MM.1S (cell line): ENCODE measurements around the gene S100P.

Source experiments
- EZH2phosphoT487 ChIP-seq: fragments of 300-600 bp; sonication (generic); IDR thresholded peaks from 2 replicates; pipeline ENCODE4 v1.6.1; 2018; ENCODE audit warnings: antibody characterized with exemption, low read length
- TF ChIP-seq, protein P1 (sequence below): fragments of 300-600 bp; sonication (generic); IDR thresholded peaks from 2 replicates; pipeline ENCODE4 v1.5.1; 2016; ENCODE audit warnings: antibody characterized with exemption, low read length, mixed read lengths

DNA sequence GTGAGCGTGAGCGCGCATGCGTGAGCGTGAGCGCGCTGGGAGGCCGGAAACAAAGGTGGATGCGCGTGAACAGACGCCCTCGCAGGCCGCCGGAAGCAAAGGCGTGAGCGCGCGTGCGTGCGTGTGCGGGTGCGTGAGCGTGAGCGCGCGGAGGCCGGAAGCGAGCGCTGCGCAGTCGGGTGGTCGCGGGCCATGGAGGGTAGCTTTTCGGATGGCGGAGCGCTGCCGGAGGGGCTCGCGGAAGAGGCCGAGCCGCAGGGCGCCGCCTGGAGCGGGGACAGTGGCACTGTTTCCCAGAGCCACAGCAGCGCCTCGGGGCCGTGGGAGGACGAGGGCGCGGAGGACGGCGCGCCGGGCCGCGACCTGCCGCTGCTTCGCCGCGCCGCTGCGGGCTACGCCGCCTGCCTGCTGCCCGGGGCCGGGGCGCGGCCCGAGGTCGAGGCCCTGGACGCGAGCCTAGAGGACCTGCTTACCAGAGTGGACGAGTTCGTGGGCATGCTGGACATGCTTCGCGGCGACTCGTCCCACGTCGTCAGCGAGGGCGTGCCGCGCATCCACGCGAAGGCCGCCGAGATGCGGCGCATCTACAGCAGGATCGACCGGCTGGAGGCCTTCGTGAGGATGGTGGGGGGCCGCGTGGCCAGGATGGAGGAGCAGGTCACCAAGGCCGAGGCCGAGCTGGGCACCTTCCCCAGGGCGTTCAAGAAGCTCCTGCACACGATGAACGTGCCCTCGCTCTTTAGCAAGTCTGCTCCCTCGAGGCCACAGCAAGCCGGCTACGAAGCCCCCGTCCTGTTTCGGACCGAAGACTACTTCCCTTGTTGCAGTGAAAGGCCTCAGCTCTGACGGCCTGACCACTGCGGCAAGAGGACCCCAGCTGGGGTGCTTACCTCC lies 22.6 kb downstream of the S100P start, which contains the start of gene BLOC1S4:
- no peak for TF ChIP-seq EZH2phosphoT487
- TF ChIP-seq, protein P1, sequence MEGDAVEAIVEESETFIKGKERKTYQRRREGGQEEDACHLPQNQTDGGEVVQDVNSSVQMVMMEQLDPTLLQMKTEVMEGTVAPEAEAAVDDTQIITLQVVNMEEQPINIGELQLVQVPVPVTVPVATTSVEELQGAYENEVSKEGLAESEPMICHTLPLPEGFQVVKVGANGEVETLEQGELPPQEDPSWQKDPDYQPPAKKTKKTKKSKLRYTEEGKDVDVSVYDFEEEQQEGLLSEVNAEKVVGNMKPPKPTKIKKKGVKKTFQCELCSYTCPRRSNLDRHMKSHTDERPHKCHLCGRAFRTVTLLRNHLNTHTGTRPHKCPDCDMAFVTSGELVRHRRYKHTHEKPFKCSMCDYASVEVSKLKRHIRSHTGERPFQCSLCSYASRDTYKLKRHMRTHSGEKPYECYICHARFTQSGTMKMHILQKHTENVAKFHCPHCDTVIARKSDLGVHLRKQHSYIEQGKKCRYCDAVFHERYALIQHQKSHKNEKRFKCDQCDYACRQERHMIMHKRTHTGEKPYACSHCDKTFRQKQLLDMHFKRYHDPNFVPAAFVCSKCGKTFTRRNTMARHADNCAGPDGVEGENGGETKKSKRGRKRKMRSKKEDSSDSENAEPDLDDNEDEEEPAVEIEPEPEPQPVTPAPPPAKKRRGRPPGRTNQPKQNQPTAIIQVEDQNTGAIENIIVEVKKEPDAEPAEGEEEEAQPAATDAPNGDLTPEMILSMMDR: no peak
